CD4-positive, alpha-beta T cell treated with Interleukin-15 for 4 hours (primary cell): ENCODE results near the gene RGL1.

Experiments used
- DNase-seq: peaks from one replicate; pipeline ENCODE4 v3.0.0-alpha.2; 2020; ENCODE audit warnings: low spot score

The RGL1 gene

GRCh38 chr1:183821889-183822611 lies 17.1 kb downstream of the RGL1 start:
- DNase-seq: no peak

DNA sequence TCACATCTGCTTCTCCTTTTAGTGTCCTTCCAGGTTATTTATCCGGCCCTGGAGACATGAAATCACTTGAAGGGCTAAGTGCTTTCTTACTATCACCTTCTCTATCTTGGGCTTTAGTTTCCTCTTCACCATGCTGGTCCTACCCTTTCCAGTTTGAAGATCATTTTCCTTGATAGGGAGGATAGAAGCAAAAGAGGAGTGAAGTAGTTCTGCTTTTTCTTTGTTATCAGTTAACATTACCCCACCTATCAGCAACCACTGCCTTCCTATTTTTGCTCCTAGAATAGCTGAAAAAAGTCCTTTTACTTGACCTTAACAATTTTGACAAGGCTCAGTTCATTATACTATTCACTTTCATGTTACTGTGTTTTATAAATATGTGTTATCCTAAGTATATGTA lies 19.4 kb downstream of the RGL1 start:
- no peak for DNase-seq

DNA sequence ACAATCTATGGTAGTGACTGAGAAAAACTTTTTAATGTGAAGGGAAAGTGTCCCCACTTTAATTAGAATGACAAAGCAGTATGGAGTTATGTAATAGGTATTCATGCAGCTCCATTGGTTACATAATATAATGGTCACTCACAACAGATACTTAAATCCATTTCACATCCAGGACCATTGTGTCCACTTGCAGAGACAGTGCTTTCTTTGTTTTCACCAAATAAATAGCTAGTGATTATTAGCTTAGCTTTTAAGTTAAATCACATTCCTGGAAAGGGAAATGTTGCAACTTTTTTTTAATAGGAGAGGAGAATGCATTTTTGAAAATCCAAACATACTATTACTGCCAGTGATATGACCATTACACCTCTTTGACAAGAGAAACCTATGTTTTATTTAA lies 22.9 kb downstream of the RGL1 start:
- no peak for DNase-seq

GRCh38 chr1:183830389-183830788 lies 25.5 kb downstream of the RGL1 start:
- no peak for DNase-seq

DNA sequence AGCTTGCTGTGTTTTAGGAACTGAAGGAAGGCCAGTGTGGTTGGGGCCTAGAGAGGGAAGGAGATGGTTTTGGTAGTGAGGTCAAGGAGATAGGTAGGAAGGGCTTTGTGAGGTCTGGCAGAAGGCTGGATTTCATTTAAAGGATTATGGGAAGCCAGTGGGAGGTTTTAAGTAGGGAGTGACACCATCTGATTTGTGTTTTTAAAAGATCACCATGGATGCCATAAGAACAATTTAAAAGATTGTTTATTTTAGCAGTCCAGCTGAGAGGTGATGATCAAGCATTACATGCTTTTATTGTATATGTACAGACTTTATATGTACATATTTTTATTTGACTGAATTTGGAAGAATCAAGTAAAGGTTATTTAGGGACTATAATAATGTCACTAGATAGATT lies 26.4 kb downstream of the RGL1 start:
- no peak for DNase-seq

GRCh38 chr1:183832459-183832858 lies 27.5 kb downstream of the RGL1 start:
- no peak for DNase-seq

DNA sequence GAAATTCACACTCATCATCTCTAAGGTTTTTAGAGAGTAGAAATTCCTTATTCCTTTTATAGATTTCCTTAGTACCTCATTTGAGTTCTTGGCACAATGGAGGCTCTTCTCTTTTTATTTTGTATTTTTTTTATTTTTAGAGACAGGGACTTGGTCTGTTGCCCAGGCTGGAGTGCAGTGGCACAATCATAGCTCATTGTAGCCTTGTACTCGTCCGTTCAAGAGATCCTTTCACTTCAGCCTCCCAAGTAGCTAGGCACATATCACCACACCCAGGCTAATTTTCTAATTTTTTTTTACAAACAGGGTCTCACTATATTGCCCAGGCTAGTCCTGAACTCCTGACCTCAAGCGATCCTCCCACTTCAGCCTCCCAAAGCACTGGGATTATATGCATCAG lies 29.6 kb downstream of the RGL1 start:
- no peak for DNase-seq

- DNase-seq: no peak
Measured at GRCh38 chr1:183836598-183836997, 31.7 kb downstream of the RGL1 start.

DNA sequence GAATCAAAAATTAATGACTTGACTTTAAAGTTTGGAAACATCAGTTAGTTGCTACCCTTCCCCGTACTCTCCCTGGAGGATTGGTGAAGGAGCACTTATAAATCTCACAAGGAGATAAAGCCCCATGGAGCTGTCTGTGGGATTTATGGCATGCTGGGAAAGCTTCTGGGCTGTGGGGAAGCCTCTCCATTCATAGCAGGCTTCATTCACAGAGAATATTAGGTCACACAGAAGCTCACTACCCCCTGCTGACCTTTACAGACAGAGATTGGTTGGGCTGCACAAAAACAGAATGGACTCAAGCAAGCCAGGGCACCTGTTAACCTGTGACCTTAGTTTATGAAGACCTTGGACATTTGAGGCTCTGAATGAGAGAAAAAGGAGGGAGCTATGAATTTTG lies 32.1 kb downstream of the RGL1 start:
- no peak for DNase-seq

DNA sequence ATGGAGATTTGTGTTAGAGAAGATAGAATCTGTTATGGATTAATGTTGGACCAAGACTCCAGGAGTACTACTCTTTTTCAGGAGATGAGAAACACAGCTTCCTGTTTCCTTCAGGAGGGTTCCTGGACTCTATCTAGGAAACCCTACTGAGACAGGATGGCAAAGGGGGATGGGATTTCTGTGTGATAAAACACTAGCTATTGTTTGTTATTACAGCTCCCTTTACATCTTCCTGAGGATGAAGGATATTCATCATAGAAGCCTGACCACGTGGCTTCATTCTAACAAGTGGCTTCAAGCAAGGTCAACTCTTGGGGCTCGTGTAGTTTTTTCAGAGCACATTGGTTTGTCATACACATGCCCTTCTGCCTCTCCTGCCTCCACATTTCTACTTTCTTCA lies 33.3 kb downstream of the RGL1 start:
- DNase-seq: no peak

DNA sequence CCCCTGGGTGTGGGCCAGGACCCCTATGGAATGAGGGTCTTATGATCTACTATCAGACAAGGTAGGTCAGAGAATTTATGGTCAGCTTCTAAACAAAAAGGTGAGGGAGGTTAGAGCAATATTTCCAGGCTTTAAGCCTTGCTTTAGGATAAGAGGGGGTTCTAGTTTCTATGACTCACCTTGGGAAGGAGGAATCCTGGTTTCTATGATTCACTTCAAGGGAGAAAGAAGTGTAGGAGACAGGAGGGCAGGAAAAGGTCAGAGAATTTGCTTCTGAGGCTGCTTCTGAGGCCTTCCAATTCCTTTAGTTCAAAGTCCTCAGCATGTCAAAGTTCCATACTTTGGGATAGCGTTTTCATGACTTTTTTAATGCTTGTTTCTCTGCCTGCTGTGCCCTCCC lies 35.2 kb downstream of the RGL1 start:
- no peak for DNase-seq

- no peak for DNase-seq
Measured at GRCh38 chr1:183841550-183841949, 36.6 kb downstream of the RGL1 start.

- no peak for DNase-seq
Measured at GRCh38 chr1:183841950-183842794, 37.3 kb downstream of the RGL1 start.

DNA sequence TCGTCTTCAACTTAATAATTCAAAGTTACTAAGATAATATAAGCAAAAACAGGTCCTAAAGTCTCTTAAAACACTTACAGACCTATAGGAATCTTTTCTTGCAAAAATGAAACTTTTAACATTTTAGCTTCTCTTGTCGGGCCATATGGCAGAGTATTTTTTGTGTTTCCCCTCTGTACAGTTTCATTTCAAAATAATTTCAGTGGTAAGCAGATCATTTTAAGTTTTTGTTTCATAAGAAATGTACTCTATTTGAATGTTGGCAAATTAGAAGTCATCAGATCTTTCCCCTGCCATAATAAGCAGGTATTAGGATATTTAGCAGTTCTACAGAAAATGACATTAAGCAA lies 37.9 kb downstream of the RGL1 start:
- no peak for DNase-seq

DNA sequence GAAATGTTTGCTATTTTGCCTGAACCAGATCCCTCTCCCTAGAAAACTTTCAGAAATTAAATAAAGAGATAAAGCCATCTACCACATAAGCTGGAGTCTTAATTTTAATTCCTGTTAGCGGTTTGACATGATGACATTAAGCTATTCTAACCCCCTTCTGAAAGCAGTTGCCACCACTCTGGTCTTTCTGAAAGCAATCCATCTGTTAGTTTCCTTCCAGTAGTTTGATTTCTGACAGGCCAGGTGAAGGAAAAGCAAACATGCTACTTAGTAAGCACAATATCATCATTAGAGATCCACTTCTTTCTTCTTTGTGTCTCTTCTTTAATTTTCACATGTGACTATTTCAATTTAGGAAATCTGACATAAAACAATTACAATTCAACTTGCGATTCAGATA lies 39.9 kb downstream of the RGL1 start:
- no peak for DNase-seq

DNA sequence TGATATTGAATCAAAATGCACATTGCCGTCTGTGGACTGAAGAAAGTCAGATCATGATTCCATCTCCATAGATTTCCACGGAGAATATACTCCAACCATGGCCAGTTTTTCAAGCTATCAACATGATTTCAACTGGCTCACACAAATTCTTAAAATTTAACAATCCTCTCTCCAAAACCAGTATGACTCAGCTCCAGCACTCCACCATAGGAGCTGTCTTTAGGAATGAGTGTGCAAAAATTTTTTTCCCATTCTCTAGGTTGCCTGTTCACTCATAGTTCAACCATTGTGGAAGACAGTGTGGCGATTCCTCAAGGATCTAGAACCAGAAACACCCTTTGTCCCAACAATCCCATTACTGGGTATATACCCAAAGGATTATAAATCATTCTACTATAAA lies 40.8 kb downstream of the RGL1 start:
- DNase-seq: no peak

DNA sequence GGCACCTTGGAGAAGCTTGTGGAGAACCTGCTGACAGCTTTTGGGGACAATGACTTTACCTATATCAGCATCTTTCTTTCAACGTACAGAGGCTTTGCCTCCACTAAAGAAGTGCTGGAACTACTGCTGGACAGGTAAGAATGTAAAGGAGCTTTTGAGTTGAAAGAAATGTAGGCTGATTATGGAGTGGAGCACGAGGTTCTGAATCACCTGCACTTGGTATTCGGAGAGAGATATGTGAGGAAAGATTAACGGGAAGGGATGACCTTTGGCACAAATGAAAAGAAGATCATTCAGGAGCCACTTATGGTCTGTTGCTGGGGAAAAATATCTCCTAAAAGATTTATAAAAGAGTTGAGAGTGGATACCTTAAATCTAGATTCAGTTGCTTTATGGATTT lies 42.7 kb downstream of the RGL1 start:
- no peak for DNase-seq

DNA sequence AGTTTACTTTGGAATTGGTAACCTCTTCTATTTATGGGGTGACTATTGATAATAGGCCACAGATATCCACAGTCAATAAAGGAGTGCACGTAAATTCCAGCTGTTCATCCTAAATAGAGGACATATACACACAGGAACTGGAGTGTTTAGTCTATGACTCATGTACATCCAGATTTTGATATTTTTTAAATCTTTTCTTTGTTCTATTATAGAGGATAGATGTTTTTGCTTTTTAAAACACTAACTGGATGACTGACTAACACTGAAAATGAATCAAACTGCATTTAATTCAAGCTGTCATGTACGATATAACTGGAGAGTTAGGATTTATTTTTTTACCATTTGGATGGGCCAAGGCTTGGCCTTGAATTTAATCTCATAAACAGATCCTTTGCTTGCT lies 45.9 kb downstream of the RGL1 start:
- DNase-seq: no peak

GRCh38 chr1:183859119-183859518 lies 54.2 kb downstream of the RGL1 start:
- DNase-seq: no peak

- no peak for DNase-seq
Measured at GRCh38 chr1:183859831-183860230, 54.9 kb downstream of the RGL1 start.

- no peak for DNase-seq
Measured at GRCh38 chr1:183862967-183863366, 58.0 kb downstream of the RGL1 start.

GRCh38 chr1:183863852-183864251 lies 58.9 kb downstream of the RGL1 start:
- no peak for DNase-seq

DNA sequence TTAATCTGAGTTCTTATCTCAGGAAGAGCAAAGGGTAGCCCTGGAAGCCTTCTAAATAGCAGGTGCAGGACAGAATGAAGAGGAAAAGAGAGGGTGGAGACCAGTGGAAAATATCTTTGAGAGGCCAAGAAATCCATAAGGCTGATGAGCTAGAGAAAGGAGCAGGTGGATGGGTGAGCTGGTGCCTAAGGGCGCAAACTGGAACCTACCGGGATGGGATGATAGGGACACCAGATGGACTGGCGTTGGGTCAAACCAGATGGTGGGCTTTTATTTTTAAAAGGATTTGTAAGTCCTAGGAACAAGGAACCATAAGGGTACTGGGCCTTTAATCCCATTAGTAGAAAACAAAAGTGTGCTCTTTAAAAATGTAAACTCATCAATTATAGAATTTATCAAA lies 59.7 kb downstream of the RGL1 start:
- no peak for DNase-seq

DNA sequence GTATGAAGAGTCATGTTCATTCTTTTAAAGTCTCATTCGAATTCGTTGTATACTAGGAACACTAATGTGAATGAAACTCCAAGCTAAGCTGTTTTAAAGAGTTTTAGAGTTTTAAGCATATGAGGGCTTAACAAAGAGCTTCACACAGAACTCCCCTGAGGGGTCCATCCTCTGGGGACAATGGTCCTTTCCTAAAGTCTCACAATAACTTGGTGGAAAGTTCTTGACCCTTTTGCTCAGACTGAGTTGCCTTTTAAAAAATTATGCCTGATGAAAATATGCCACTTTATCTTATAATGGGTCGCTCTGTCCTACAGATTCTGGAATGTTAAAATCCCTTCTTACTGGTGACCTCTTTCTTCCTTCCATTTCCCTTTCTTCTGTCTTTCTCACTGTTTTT lies 64.3 kb downstream of the RGL1 start:
- no peak for DNase-seq
